GM19193 (cell line): Measurements from ENCODE around the gene EPHA4.

Experiments
- POLR2A ChIP-seq: IDR thresholded peaks from 4 replicates; pipeline ENCODE4 v1.6.1; 2011; ENCODE audit not compliant: insufficient read depth, insufficient read length; ENCODE audit errors: extremely low read depth

Gene EPHA4

GRCh38 chr2:221527776-221528309 lies 44.3 kb downstream of the EPHA4 start:
- TF ChIP-seq POLR2A = no peak

- TF ChIP-seq POLR2A = no peak
Observed at GRCh38 chr2:221524158-221524557, 47.9 kb downstream of the EPHA4 start.

GRCh38 chr2:221521233-221521845 lies 50.8 kb downstream of the EPHA4 start:
- TF ChIP-seq POLR2A = no peak

- TF ChIP-seq POLR2A = no peak
Observed at GRCh38 chr2:221518935-221519625, 53.0 kb downstream of the EPHA4 start.

- TF ChIP-seq POLR2A = no peak
Observed at GRCh38 chr2:221518201-221518934, 53.7 kb downstream of the EPHA4 start.

GRCh38 chr2:221517696-221518151 lies 54.4 kb downstream of the EPHA4 start:
- no peak for TF ChIP-seq POLR2A

- TF ChIP-seq POLR2A = no peak
Observed at GRCh38 chr2:221517146-221517695, 54.9 kb downstream of the EPHA4 start.

GRCh38 chr2:221515864-221516263 lies 56.2 kb downstream of the EPHA4 start:
- no peak for TF ChIP-seq POLR2A

- TF ChIP-seq POLR2A = no peak
Observed at GRCh38 chr2:221514305-221515040, 57.6 kb downstream of the EPHA4 start.

GRCh38 chr2:221513232-221513631 lies 58.9 kb downstream of the EPHA4 start:
- no peak for TF ChIP-seq POLR2A

- TF ChIP-seq POLR2A = no peak
Observed at GRCh38 chr2:221506469-221506868, 65.6 kb downstream of the EPHA4 start.

GRCh38 chr2:221505605-221506004 lies 66.5 kb downstream of the EPHA4 start:
- TF ChIP-seq POLR2A = no peak

GRCh38 chr2:221504905-221505304 lies 67.2 kb downstream of the EPHA4 start:
- TF ChIP-seq POLR2A = no peak

GRCh38 chr2:221503965-221504364 lies 68.1 kb downstream of the EPHA4 start:
- TF ChIP-seq POLR2A = no peak
